ENCODE results near the gene PDE1C.

DNA sequence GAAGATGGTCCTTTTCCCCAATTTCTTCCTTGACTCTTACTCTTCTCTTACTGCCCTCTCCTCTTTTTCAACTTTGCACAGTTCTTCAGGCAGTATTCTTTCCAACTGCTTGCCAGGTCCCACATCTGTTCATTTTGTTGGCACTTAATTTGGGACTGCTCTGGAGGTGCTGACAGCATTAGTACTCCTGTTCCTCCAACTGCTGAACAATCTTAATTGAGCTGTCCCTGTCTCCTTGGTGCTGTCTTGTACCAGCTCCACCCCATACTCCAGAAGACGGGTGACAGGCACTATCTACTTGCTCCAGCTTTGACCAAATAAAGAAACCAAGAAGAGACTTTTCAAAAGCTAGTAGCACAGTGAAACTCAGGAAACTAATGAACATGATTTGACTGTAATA lies 160.0 kb downstream of the PDE1C start:
- TF ChIP-seq FOXA1 (IDR thresholded peaks at IDR 0.05), result no peak
- TF ChIP-seq L3MBTL2 (conservative IDR thresholded peaks at IDR 0.05), result no peak
- TF ChIP-seq SP1 (IDR thresholded peaks at IDR 0.05), result no peak
- TF ChIP-seq CTBP1 (IDR thresholded peaks at IDR 0.05; ENCODE audit: borderline replicate concordance), result no peak
- TF ChIP-seq TARDBP (IDR thresholded peaks at IDR 0.05), result no peak
- no peak for TF ChIP-seq ARNT (IDR thresholded peaks at IDR 0.05)
- TF ChIP-seq HDGF (IDR thresholded peaks at IDR 0.05; ENCODE audit: borderline replicate concordance), result no peak
- TF ChIP-seq SUZ12 (IDR thresholded peaks at IDR 0.05), result no peak
